Uterus (tissue), 4 donors: Measurements from ENCODE around the gene UBE3C. TPM values are rescaled to one million over a fixed set of nuclear protein-coding genes. Genes with fewer than 3 reads are reported as not detected.
"Not testable (repeated sequence)": the region's sequence is repeated elsewhere in the genome, so short reads cannot be mapped to it uniquely, and the experiment has no call there.

Experiments used
- DNase-seq, 2 donors: peaks; one replicate each; pipeline ENCODE4 v3.0.0-alpha.2; 2019 to 2020
- H3K27ac ChIP-seq, 2 donors: fragments of 200-600 bp; sonication (generic); 1 replicate in 1 of 2; 2 replicates in 1 of 2; pipeline ENCODE4 v1.5.1; 2016 to 2018
- H3K27me3 ChIP-seq, 2 donors: fragments of 200-600 bp; sonication (generic); one replicate each; pipeline ENCODE4 v1.5.1; 2018 to 2019; ENCODE audit warnings: control low read depth in 1 of 2
- H3K36me3 ChIP-seq, 2 donors: fragments of 200-600 bp; sonication (generic); one replicate each; pipeline ENCODE4 v1.5.1; 2019; ENCODE audit warnings: control low read depth in 1 of 2
- H3K4me1 ChIP-seq, 2 donors: fragments of 200-600 bp; sonication (generic); one replicate each; pipeline ENCODE4 v1.5.1; 2018 to 2019; ENCODE audit warnings: control low read depth in 1 of 2
- H3K4me3 ChIP-seq, 2 donors: fragments of 200-600 bp; sonication (generic); 1 replicate in 1 of 2; 2 replicates in 1 of 2; pipeline ENCODE4 v1.5.1; 2018 to 2019; ENCODE audit warnings: mild to moderate bottlenecking in 1 of 2
- H3K9me3 ChIP-seq, 2 donors: fragments of 200-600 bp; sonication (generic); one replicate each; pipeline ENCODE4 v1.5.1; 2019; ENCODE audit warnings: control low read depth in 1 of 2
- POLR2A ChIP-seq, 2 donors: fragments of 450-650 bp; IDR thresholded peaks; one replicate each; pipeline ENCODE4 v1.6.1; 2016; ENCODE audit warnings: antibody characterized with exemption in 2 of 2, mild to moderate bottlenecking in 1 of 2, moderate library complexity in 1 of 2
- intact Hi-C: fragments of 100-400 bp; cut with DNase I; formaldehyde crosslinking; loops from one replicate; pipeline ENCODE4 v1.15.1; 2023; ENCODE audit warnings: low total_unique reads
- total RNA-seq, 4 donors: library from RNA; depleted of rRNA in 3 of 4; stranded (reverse); fragments of >200 nt in 3 of 4; gene quantifications; one replicate each; pipeline versions ENCODE4 v1.1.0 to v1.2.4, GENCODE V29; 2014 to 2023
- TF ChIP-seq, protein P1 (sequence below), 4 experiments: fragments of 200-600 bp in 2 of 4; fragments of 450-650 bp in 2 of 4; sonication (generic) in 2 of 4; IDR thresholded peaks; one replicate each; pipeline ENCODE4 v1.5.1; 2016 to 2019; ENCODE audit warnings: antibody characterized with exemption in 4 of 4, mild to moderate bottlenecking in 2 of 4, moderate library complexity in 1 of 4
- donor health status: DM: yes; HTN: yes; CAD: no.

UBE3C gene
- total RNA-seq, 4 donors from 2014 or later: 54.1 to 121 (median 91.7) TPM

DNA sequence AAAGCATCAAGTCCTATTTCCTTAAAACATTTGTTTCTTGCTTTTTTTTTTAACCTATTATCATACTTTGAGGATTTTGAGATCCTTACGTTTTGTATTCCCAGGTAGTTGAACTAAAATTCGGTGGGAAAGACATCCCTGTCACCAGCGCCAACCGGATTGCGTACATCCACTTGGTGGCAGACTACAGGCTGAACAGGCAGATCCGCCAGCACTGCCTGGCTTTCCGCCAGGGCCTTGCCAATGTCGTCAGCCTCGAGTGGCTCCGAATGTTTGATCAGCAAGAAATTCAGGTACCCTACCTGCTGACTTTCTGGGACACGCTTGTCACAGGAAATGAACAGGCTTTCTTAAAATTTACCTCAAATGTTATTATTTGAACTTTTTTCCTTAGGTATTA, 115.1 kb downstream of the UBE3C start:
- no peaks in the 10 kb centered on the region for H3K9me3 ChIP-seq
- H3K4me1 ChIP-seq: no peaks in the 10 kb centered on the region
- H3K27me3 ChIP-seq: no peaks in the 10 kb centered on the region
- TF ChIP-seq, protein P1, sequence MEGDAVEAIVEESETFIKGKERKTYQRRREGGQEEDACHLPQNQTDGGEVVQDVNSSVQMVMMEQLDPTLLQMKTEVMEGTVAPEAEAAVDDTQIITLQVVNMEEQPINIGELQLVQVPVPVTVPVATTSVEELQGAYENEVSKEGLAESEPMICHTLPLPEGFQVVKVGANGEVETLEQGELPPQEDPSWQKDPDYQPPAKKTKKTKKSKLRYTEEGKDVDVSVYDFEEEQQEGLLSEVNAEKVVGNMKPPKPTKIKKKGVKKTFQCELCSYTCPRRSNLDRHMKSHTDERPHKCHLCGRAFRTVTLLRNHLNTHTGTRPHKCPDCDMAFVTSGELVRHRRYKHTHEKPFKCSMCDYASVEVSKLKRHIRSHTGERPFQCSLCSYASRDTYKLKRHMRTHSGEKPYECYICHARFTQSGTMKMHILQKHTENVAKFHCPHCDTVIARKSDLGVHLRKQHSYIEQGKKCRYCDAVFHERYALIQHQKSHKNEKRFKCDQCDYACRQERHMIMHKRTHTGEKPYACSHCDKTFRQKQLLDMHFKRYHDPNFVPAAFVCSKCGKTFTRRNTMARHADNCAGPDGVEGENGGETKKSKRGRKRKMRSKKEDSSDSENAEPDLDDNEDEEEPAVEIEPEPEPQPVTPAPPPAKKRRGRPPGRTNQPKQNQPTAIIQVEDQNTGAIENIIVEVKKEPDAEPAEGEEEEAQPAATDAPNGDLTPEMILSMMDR (IDR thresholded peaks at IDR 0.05): no peak
- TF ChIP-seq POLR2A (IDR thresholded peaks at IDR 0.05): no peak
- no peaks in the 10 kb centered on the region for H3K36me3 ChIP-seq
- intact Hi-C loops: no loop called here
- no peak for DNase-seq
- no peak overlapping the region for H3K27ac ChIP-seq
- no peak overlapping the region for H3K4me3 ChIP-seq

DNA sequence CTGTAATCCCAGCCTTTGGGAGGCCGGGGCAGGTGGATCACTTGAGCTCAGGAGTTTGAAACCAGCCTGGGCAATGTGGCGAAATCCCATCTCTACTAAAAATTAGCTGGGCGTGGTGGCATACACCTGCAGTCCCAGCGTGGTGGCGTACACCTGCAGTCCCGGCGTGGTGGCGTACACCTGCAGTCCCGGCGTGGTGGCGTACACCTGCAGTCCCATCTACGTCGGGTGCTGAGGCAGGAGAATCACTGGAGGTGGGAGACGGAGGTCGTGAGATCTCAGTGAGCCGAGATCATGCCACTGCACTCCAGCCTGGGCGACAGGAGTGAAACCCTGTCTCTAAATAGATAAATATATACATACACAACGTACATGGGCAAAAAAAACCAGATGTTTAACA, 116.1 kb downstream of the UBE3C start:
- H3K4me1 ChIP-seq, H3K4me3 ChIP-seq, DNase-seq, H3K9me3 ChIP-seq, H3K36me3 ChIP-seq, intact Hi-C loops, H3K27me3 ChIP-seq, H3K27ac ChIP-seq: not testable (repeated sequence)

DNA sequence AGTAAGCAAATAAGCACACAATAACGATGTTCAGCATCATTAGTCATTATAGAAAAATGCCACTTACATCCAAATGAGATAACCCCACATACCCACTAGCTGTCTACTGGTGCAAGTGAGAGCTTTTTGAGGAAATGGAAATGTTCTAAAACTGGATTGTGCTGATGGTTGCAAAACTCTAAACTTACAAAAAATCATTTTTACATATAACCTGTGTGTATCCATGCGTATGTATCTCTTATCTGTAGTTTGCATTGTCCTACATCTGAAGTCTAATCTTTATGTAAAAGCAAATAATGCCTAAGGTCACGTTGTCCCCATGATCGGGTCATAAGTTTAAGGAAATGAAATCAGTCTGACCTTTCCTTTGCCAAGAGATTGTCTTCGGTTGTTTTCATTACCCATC, 116.5 kb downstream of the UBE3C start:
- no peak overlapping the region for H3K27ac ChIP-seq
- H3K36me3 ChIP-seq: no peaks in the 10 kb centered on the region
- DNase-seq: no peak
- H3K27me3 ChIP-seq: no peaks in the 10 kb centered on the region
- no peaks in the 10 kb centered on the region for H3K4me1 ChIP-seq
- H3K9me3 ChIP-seq: no peaks in the 10 kb centered on the region
- no peak overlapping the region for H3K4me3 ChIP-seq
- intact Hi-C loops: no loop called here
- TF ChIP-seq POLR2A (IDR thresholded peaks at IDR 0.05): no peak
- TF ChIP-seq, protein P1 (IDR thresholded peaks at IDR 0.05): no peak

DNA sequence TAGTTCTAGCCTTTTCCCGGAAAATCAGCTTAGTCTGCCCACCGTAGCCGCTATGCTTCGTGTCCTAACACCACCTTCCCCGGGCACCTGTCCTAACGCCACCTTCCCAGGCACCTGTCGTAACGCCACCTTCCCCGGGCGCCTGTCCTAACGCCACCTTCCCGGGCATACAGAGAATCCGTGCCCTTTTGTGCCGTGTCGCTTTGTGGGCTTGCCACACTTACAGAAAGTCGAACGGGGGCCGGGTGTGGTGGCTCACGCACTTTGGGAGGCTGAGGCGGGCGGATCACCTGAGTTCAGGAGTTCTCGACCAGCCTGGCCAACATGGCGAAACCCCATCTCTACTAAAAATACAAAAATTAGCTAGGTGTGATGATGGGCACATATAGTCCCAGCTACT, 124.4 kb downstream of the UBE3C start:
- H3K27ac ChIP-seq: no peak overlapping the region
- no peaks in the 10 kb centered on the region for H3K9me3 ChIP-seq
- no peaks in the 10 kb centered on the region for H3K36me3 ChIP-seq
- intact Hi-C loops: no loop called here
- no peak for DNase-seq
- H3K27me3 ChIP-seq: no peaks in the 10 kb centered on the region
- TF ChIP-seq, protein P1 (IDR thresholded peaks at IDR 0.05): no peak
- no peak for TF ChIP-seq POLR2A (IDR thresholded peaks at IDR 0.05)
- no peak overlapping the region for H3K4me3 ChIP-seq
- H3K4me1 ChIP-seq: no peaks in the 10 kb centered on the region

DNA sequence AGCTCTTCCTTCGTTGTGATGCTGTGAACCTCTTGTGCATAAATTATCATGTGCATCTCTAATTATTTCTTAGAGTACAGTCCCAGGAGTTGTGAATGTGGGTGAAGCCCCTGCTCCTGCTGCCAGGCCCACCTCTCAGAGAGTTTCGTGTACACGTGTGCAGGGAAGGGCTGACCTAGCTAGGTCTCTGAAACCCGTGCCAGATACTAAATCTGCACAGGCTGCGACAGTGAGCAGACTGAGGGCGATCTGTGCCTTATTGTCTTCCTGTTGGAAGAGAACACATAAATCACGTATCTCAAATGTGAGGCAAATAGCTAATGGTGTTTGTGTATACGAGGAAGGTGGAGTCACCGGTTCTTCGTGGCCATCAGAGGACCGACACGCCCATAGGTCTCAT, 126.3 kb downstream of the UBE3C start:
- TF ChIP-seq, protein P1 (IDR thresholded peaks at IDR 0.05): no peak
- no peak for TF ChIP-seq POLR2A (IDR thresholded peaks at IDR 0.05)
- no peak overlapping the region for H3K27ac ChIP-seq
- no peaks in the 10 kb centered on the region for H3K9me3 ChIP-seq
- intact Hi-C loops: no loop called here
- no peaks in the 10 kb centered on the region for H3K36me3 ChIP-seq
- no peaks in the 10 kb centered on the region for H3K4me1 ChIP-seq
- DNase-seq: no peak
- no peak overlapping the region for H3K4me3 ChIP-seq
- H3K27me3 ChIP-seq: no peaks in the 10 kb centered on the region

DNA sequence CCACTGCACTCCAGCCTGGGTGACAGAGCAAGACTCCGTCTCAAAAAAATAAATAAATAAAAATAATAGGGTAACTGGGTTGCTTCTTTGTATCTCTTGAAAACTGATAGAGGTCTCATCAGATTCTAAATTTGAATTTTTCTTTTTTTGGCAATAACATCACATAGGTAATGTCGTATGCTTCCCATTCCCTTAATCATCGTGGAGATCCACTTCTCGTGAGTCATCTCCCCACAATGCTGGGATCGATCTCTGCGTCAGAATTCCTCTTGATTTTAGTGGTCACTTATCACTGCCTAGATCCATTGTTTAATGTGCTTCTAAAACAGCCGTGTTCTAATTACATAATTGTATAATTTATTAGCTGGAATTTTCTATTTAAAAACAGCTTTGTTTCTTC, 127.5 kb downstream of the UBE3C start:
- TF ChIP-seq, protein P1 (IDR thresholded peaks at IDR 0.05): no peak
- no peak for TF ChIP-seq POLR2A (IDR thresholded peaks at IDR 0.05)
- Histone ChIP-seq H3K36me3 (no peaks in the 10 kb centered on the region), H3K27me3 (no peaks in the 10 kb centered on the region), H3K4me3 (no peak overlapping the region), H3K4me1 (no peaks in the 10 kb centered on the region), H3K27ac (no peak overlapping the region), H3K9me3 (no peaks in the 10 kb centered on the region)
- no peak for DNase-seq
- intact Hi-C loops: no loop called here
